Measurements from ENCODE around the gene CMIP. TPM values are rescaled to one million over a fixed set of nuclear protein-coding genes. Genes with fewer than 3 reads are reported as not detected.

CMIP gene
- total RNA-seq, 4 donors from 2014 or later, result 40.0 to 69.6 (median 47.0) TPM

GRCh38 chr16:81607805-81608522 lies 163.4 kb downstream of the CMIP start:
- WGBS, 2 donors (ENCODE audit: low coverage in 1 of 2), result 90 to 94% methylated on average over 4 to 6 of the region's 6 CpGs
- Histone ChIP-seq H3K4me3 (no peak overlapping the region), H3K27ac (peak overlapping the region in 1 of 4 donors; percentile 10), H3K9me3 (no peaks in the 10 kb centered on the region), H3K36me3 (no peaks in the 10 kb centered on the region), H3K27me3 (no peaks in the 10 kb centered on the region), H3K4me1 (peaks cover 6 to 30% (median 15%) of the 10 kb centered on the region in 4 donors)
- no peak for DNase-seq
- in situ Hi-C loops (cut with MboI; ENCODE audit: low pct_ligation_motif_present in 1 of 4, low pct_unique_long_range_greater_than_20kb in 1 of 4, low sequenced_read_pairs in 3 of 4) (loop anchor here in 1 of 4 donors (25.0 kb wide), 1 partner anchor 196 kb away; no protein-coding TSS in a partner anchor), intact Hi-C loops (cut with DNase I; ENCODE audit: low total_unique reads) (no loop called here)
- TF ChIP-seq POLR2A (IDR thresholded peaks at IDR 0.05) (no peak), EP300 (IDR thresholded peaks at IDR 0.05; ENCODE audit: low read depth) (no peak), CTCF (IDR thresholded peaks at IDR 0.05) (no peak), POLR2AphosphoS5 (IDR thresholded peaks at IDR 0.05) (no peak)

DNA sequence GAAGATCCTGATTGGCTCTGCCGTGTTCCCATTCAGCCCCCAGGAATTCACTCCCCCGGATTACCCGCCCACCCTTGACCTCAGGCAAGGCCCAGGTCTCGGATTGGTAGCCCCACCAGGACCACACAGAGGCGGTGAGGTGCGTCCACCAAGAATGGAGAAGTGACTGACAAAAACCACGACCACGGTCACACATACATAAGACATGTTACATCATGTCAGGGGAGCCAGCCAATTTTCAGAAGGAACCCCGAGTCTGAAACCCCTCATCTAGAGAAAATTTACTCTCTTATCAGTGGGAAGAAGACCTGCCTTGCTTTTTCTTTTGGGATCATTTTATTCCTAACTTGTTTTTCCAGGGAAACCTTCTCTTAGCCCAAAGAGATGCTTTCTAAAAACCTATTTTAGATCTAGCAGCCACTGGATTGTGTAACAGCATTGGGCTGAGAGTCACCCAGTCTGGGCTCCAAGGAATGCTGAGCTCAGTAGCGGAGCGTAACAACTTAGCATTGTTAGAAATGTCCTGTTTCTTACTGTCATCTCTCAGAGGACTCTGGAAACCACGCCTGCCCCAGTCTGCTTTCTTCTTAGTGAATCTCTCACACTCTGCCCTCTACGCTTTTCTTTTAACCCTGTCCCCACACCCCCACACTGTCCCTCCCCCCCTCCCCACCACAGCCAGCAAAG lies 164.1 kb downstream of the CMIP start:
- TF ChIP-seq POLR2AphosphoS5 (IDR thresholded peaks at IDR 0.05), result no peak
- no peak for TF ChIP-seq CTCF (IDR thresholded peaks at IDR 0.05)
- TF ChIP-seq EP300 (IDR thresholded peaks at IDR 0.05; ENCODE audit: low read depth), result no peak
- TF ChIP-seq POLR2A (IDR thresholded peaks at IDR 0.05), result no peak
- DNase-seq, result no peak
- Histone ChIP-seq H3K4me3 (no peak overlapping the region), H3K36me3 (no peaks in the 10 kb centered on the region), H3K9me3 (no peaks in the 10 kb centered on the region), H3K27ac (peak overlapping the region in 3 of 4 donors; percentile 10 to 16 (median 14)), H3K27me3 (no peaks in the 10 kb centered on the region), H3K4me1 (peaks cover 6 to 31% (median 15%) of the 10 kb centered on the region in 4 donors)
- in situ Hi-C loops (cut with MboI; ENCODE audit: low pct_ligation_motif_present in 1 of 4, low pct_unique_long_range_greater_than_20kb in 1 of 4, low sequenced_read_pairs in 3 of 4), result loop anchor here in 1 of 4 donors (25.0 kb wide), 1 partner anchor 196 kb away; no protein-coding TSS in a partner anchor
- intact Hi-C loops (cut with DNase I; ENCODE audit: low total_unique reads), result no loop called here
- WGBS, 2 donors (ENCODE audit: low coverage in 1 of 2), result 79 to 93% methylated on average over 5 to 13 of the region's 13 CpGs

DNA sequence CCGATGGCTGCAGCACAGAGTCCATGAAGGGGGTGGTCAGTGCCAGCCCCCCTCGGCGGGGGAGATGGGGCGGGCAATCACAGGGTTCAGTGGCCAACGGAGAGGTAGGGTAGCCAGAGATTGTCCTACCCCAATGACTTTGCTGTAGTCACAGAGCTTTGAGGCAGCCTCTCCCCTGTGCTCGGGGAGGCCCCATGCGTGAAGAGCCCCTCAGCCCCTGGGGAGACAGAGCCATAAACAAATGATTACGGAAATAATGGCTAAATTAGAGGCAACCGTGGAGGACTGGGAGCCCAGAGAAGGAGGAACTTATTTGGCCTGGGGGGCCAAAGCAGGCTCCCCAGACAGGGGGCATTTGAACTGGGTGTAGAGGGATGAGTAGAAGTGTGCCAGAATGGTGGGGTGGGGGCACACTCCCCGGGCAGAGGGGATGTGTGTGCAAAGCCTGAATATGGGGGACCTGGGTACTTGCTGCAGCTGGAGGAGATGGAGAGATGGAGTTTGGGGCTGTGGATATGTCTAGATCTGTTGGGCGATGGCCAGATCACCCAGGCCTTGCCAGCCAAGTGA lies 164.8 kb downstream of the CMIP start:
- TF ChIP-seq EP300 (IDR thresholded peaks at IDR 0.05; ENCODE audit: low read depth), result no peak
- no peak for TF ChIP-seq POLR2A (IDR thresholded peaks at IDR 0.05)
- TF ChIP-seq CTCF (IDR thresholded peaks at IDR 0.05), result no peak
- TF ChIP-seq POLR2AphosphoS5 (IDR thresholded peaks at IDR 0.05), result no peak
- WGBS, 2 donors (ENCODE audit: low coverage in 1 of 2), result 67 to 84% methylated on average over 3 to 11 of the region's 11 CpGs
- Histone ChIP-seq H3K4me3 (no peak overlapping the region), H3K27me3 (no peaks in the 10 kb centered on the region), H3K9me3 (no peaks in the 10 kb centered on the region), H3K4me1 (peaks cover 6 to 30% (median 15%) of the 10 kb centered on the region in 4 donors), H3K36me3 (no peaks in the 10 kb centered on the region), H3K27ac (peak overlapping the region; percentile 3 to 56 (median 28))
- in situ Hi-C loops (cut with MboI; ENCODE audit: low pct_ligation_motif_present in 1 of 4, low pct_unique_long_range_greater_than_20kb in 1 of 4, low sequenced_read_pairs in 3 of 4), result loop anchor here in 1 of 4 donors (25.0 kb wide), 1 partner anchor 197 kb away; no protein-coding TSS in a partner anchor
- DNase-seq, result no peak
- intact Hi-C loops (cut with DNase I; ENCODE audit: low total_unique reads), result no loop called here

All from transverse colon (tissue), 4 donors.